ENCODE data around the gene M1AP.

- no peak for TF ChIP-seq POLR2A (IDR thresholded peaks at IDR 0.05)
- TF ChIP-seq, protein P1, sequence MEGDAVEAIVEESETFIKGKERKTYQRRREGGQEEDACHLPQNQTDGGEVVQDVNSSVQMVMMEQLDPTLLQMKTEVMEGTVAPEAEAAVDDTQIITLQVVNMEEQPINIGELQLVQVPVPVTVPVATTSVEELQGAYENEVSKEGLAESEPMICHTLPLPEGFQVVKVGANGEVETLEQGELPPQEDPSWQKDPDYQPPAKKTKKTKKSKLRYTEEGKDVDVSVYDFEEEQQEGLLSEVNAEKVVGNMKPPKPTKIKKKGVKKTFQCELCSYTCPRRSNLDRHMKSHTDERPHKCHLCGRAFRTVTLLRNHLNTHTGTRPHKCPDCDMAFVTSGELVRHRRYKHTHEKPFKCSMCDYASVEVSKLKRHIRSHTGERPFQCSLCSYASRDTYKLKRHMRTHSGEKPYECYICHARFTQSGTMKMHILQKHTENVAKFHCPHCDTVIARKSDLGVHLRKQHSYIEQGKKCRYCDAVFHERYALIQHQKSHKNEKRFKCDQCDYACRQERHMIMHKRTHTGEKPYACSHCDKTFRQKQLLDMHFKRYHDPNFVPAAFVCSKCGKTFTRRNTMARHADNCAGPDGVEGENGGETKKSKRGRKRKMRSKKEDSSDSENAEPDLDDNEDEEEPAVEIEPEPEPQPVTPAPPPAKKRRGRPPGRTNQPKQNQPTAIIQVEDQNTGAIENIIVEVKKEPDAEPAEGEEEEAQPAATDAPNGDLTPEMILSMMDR (IDR thresholded peaks at IDR 0.05) = no peak
Observed at GRCh38 chr2:74559912-74560311, 88.2 kb downstream of the M1AP start.
